ENCODE measurements around the gene DDX27.

DDX27 gene

DNA sequence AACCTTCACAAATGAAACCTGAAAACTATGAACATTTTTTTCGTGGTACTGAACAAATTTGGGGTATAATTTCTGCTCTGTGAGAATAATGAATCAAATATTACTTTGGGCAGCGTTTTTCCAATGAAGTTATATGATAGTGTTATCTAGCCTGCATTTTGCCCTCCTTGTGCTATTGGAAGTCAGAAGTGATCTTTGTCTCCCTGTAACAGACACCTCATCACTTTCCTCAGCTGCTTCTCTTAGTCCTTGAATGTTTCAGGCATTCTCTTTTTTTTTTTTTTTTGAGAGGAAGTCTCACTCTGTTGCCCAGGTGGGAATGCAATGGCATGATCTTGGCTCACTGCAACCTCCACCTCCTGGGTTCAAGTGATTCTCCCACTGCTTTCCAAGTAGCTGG is 10.2 kb downstream of the DDX27 start:
- H3K79me2 ChIP-seq (ENCODE audit: control insufficient read depth, low read length): no peaks in the 10 kb centered on the region
- no peaks in the 10 kb centered on the region for H3K27me3 ChIP-seq (ENCODE audit: control insufficient read depth, low read length)
- no peak overlapping the region for H3K4me2 ChIP-seq (ENCODE audit: low read length)
- H3K36me3 ChIP-seq (ENCODE audit: control insufficient read depth, low read length): peaks cover 70% of the 10 kb centered on the region
- H3K9me3 ChIP-seq (ENCODE audit: control insufficient read depth, insufficient read depth, low read length): no peaks in the 10 kb centered on the region
- no peak overlapping the region for H3K27ac ChIP-seq (ENCODE audit: low read depth, low read length)
- no peak overlapping the region for H3K4me3 ChIP-seq (ENCODE audit: low read length)
- no peaks in the 10 kb centered on the region for H4K20me1 ChIP-seq (ENCODE audit: control insufficient read depth, insufficient read depth, low read depth, low read length)
- H3K9me2 ChIP-seq (replicated peaks; ENCODE audit: control insufficient read depth, low read length): no peaks in the 10 kb centered on the region
- TF ChIP-seq EZH2phosphoT487 (IDR thresholded peaks at IDR 0.05; ENCODE audit: borderline replicate concordance, low read length): no peak
- no peak for TF ChIP-seq CTCF (IDR thresholded peaks at IDR 0.05; ENCODE audit: low read depth, low read length, poor library complexity, severe bottlenecking)
- peaks cover 8% of the 10 kb centered on the region; the same call in 1 of the 2 replicates for H3K4me1 ChIP-seq (ENCODE audit: control insufficient read depth, low read length)
- no peaks in the 10 kb centered on the region for H3F3A ChIP-seq (ENCODE audit: control insufficient read depth, insufficient read depth)

DNA sequence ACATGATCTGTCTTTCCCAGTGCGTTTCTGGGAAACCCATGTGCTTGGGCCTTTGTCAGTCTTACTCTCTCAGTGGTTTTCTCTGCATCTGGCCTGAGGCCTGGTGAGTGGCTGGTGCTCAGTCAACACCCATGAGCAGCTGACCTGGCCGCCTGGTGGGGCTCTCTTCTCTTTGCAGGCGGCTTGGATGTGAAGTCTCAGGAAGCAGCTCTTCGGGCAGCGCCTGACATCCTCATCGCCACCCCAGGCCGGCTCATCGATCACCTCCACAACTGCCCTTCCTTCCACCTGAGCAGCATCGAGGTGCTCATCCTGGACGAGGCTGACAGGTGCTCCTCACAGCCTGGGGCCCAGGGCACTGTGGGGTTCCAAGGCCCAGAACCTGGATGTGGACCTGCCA is 10.8 kb downstream of the DDX27 start:
- Histone ChIP-seq H3K4me3 (ENCODE audit: low read length) (no peak overlapping the region), H3K36me3 (ENCODE audit: control insufficient read depth, low read length) (peaks cover 70% of the 10 kb centered on the region), H3K9me3 (ENCODE audit: control insufficient read depth, insufficient read depth, low read length) (no peaks in the 10 kb centered on the region), H3K9me2 (replicated peaks; ENCODE audit: control insufficient read depth, low read length) (no peaks in the 10 kb centered on the region), H3K27ac (ENCODE audit: low read depth, low read length) (no peak overlapping the region), H3F3A (ENCODE audit: control insufficient read depth, insufficient read depth) (no peaks in the 10 kb centered on the region), H3K27me3 (ENCODE audit: control insufficient read depth, low read length) (no peaks in the 10 kb centered on the region), H3K79me2 (ENCODE audit: control insufficient read depth, low read length) (no peaks in the 10 kb centered on the region), H3K4me1 (ENCODE audit: control insufficient read depth, low read length) (peaks cover 8% of the 10 kb centered on the region; the same call in 1 of the 2 replicates), H4K20me1 (ENCODE audit: control insufficient read depth, insufficient read depth, low read depth, low read length) (no peaks in the 10 kb centered on the region), H3K4me2 (ENCODE audit: low read length) (no peak overlapping the region)
- TF ChIP-seq CTCF (IDR thresholded peaks at IDR 0.05; ENCODE audit: low read depth, low read length, poor library complexity, severe bottlenecking): no peak
- no peak for TF ChIP-seq EZH2phosphoT487 (IDR thresholded peaks at IDR 0.05; ENCODE audit: borderline replicate concordance, low read length)

DNA sequence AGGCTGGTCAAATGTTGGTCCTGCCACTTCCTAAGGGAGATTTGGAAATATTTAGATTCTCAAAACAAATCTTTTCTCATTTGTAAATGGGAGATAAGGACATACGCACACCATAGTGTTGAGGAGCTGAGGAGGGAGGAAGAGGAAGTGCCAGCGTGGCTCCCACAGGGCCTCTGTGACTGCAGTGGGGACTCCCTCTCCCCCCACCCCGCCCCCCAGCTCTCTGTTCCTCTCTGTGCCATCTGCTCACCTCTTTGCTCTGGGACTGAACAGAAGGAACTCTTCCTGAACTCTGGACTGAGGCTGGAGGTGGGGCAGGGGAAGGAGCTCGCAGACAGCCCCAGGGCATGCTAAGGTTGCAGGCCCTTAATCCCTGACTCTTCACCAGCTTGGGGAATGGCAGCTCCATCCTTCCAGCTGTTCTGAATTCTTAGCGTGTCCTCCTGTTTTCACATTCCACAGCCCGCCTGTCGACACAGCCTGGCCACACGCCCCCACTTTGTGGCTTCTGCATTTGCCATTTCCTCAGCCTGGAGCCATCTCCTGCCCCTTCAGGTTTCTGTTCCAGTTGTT is 11.4 kb downstream of the DDX27 start:
- Histone ChIP-seq H3K36me3 (ENCODE audit: control insufficient read depth, low read length) (peaks cover 72% of the 10 kb centered on the region), H3K9me3 (ENCODE audit: control insufficient read depth, insufficient read depth, low read length) (no peaks in the 10 kb centered on the region), H3K27me3 (ENCODE audit: control insufficient read depth, low read length) (no peaks in the 10 kb centered on the region), H4K20me1 (ENCODE audit: control insufficient read depth, insufficient read depth, low read depth, low read length) (no peaks in the 10 kb centered on the region), H3K4me2 (ENCODE audit: low read length) (no peak overlapping the region), H3K4me3 (ENCODE audit: low read length) (no peak overlapping the region), H3K9me2 (replicated peaks; ENCODE audit: control insufficient read depth, low read length) (no peaks in the 10 kb centered on the region), H3K79me2 (ENCODE audit: control insufficient read depth, low read length) (no peaks in the 10 kb centered on the region), H3F3A (ENCODE audit: control insufficient read depth, insufficient read depth) (no peaks in the 10 kb centered on the region), H3K4me1 (ENCODE audit: control insufficient read depth, low read length) (peaks cover 8% of the 10 kb centered on the region; the same call in 1 of the 2 replicates), H3K27ac (ENCODE audit: low read depth, low read length) (no peak overlapping the region)
- TF ChIP-seq EZH2phosphoT487 (IDR thresholded peaks at IDR 0.05; ENCODE audit: borderline replicate concordance, low read length): no peak
- no peak for TF ChIP-seq CTCF (IDR thresholded peaks at IDR 0.05; ENCODE audit: low read depth, low read length, poor library complexity, severe bottlenecking)

All from DOHH2 (cell line).